ENCODE data around the gene RBCK1. TPM values are rescaled to one million over a fixed set of nuclear protein-coding genes. Genes with fewer than 3 reads are reported as not detected.

Gene RBCK1
- total RNA-seq, 2 experiments from 2014 or later: 150 to 160 TPM

GRCh38 chr20:416950-417800, 9.1 kb downstream of the RBCK1 start:
- H3K4me3 Mint-ChIP-seq: no peak overlapping the region
- peaks cover 42% of the 10 kb centered on the region for H3K4me1 Mint-ChIP-seq (ENCODE audit: low read depth)
- intact Hi-C loops (cut with micrococcal nuclease): no loop called here
- no peak overlapping the region for H3K27ac Mint-ChIP-seq
- peaks cover 47% of the 10 kb centered on the region for H3K36me3 Mint-ChIP-seq (ENCODE audit: low read depth)
- DNase-seq: no peak
- no peaks in the 10 kb centered on the region for H3K9me3 Mint-ChIP-seq
- no peaks in the 10 kb centered on the region for H3K27me3 Mint-ChIP-seq (ENCODE audit: low read depth)
- CTCF ChIA-PET: no interaction called here

- intact Hi-C loops (cut with micrococcal nuclease): no loop called here
- H3K36me3 Mint-ChIP-seq (ENCODE audit: low read depth): peaks cover 46% of the 10 kb centered on the region
- H3K4me1 Mint-ChIP-seq (ENCODE audit: low read depth): peaks cover 36% of the 10 kb centered on the region
- CTCF ChIA-PET: no interaction called here
- H3K4me3 Mint-ChIP-seq: no peak overlapping the region
- DNase-seq: no peak
- no peaks in the 10 kb centered on the region for H3K9me3 Mint-ChIP-seq
- H3K27ac Mint-ChIP-seq: no peak overlapping the region
- H3K27me3 Mint-ChIP-seq (ENCODE audit: low read depth): no peaks in the 10 kb centered on the region
Observed at GRCh38 chr20:417801-418342, 9.8 kb downstream of the RBCK1 start.

GRCh38 chr20:418858-419365, 10.8 kb downstream of the RBCK1 start:
- Mint-ChIP-seq H3K9me3 (no peaks in the 10 kb centered on the region), H3K27ac (no peak overlapping the region), H3K36me3 (ENCODE audit: low read depth) (peaks cover 43% of the 10 kb centered on the region), H3K4me3 (no peak overlapping the region), H3K4me1 (ENCODE audit: low read depth) (peaks cover 25% of the 10 kb centered on the region), H3K27me3 (ENCODE audit: low read depth) (no peaks in the 10 kb centered on the region)
- CTCF ChIA-PET: no interaction called here
- intact Hi-C loops (cut with micrococcal nuclease): no loop called here
- DNase-seq: no peak

- no peak overlapping the region for H3K4me3 Mint-ChIP-seq
- peaks cover 23% of the 10 kb centered on the region for H3K4me1 Mint-ChIP-seq (ENCODE audit: low read depth)
- no peak for DNase-seq
- H3K36me3 Mint-ChIP-seq (ENCODE audit: low read depth): peaks cover 48% of the 10 kb centered on the region
- no peaks in the 10 kb centered on the region for H3K9me3 Mint-ChIP-seq
- H3K27me3 Mint-ChIP-seq (ENCODE audit: low read depth): no peaks in the 10 kb centered on the region
- CTCF ChIA-PET: no interaction called here
- H3K27ac Mint-ChIP-seq: no peak overlapping the region
- intact Hi-C loops (cut with micrococcal nuclease): no loop called here
Observed at GRCh38 chr20:419556-420165, 11.6 kb downstream of the RBCK1 start.

GRCh38 chr20:420166-420620, 12.1 kb downstream of the RBCK1 start:
- H3K9me3 Mint-ChIP-seq: no peaks in the 10 kb centered on the region
- no peak for DNase-seq
- H3K36me3 Mint-ChIP-seq (ENCODE audit: low read depth): peaks cover 54% of the 10 kb centered on the region
- no peak overlapping the region for H3K4me3 Mint-ChIP-seq
- no peaks in the 10 kb centered on the region for H3K27me3 Mint-ChIP-seq (ENCODE audit: low read depth)
- intact Hi-C loops (cut with micrococcal nuclease): no loop called here
- H3K4me1 Mint-ChIP-seq (ENCODE audit: low read depth): peaks cover 20% of the 10 kb centered on the region
- H3K27ac Mint-ChIP-seq: no peak overlapping the region
- CTCF ChIA-PET: no interaction called here

GRCh38 chr20:420721-421574, 12.8 kb downstream of the RBCK1 start:
- H3K27ac Mint-ChIP-seq: no peak overlapping the region
- H3K4me1 Mint-ChIP-seq (ENCODE audit: low read depth): peaks cover 13% of the 10 kb centered on the region
- H3K27me3 Mint-ChIP-seq (ENCODE audit: low read depth): no peaks in the 10 kb centered on the region
- CTCF ChIA-PET: no interaction called here
- no peak for DNase-seq
- no peak overlapping the region for H3K4me3 Mint-ChIP-seq
- intact Hi-C loops (cut with micrococcal nuclease): no loop called here
- H3K36me3 Mint-ChIP-seq (ENCODE audit: low read depth): peaks cover 47% of the 10 kb centered on the region
- no peaks in the 10 kb centered on the region for H3K9me3 Mint-ChIP-seq

GRCh38 chr20:421685-422250, 13.7 kb downstream of the RBCK1 start:
- no peak for DNase-seq
- CTCF ChIA-PET: no interaction called here
- Mint-ChIP-seq H3K27ac (no peak overlapping the region), H3K36me3 (ENCODE audit: low read depth) (peaks cover 49% of the 10 kb centered on the region), H3K4me3 (no peak overlapping the region), H3K4me1 (ENCODE audit: low read depth) (peaks cover 14% of the 10 kb centered on the region), H3K27me3 (ENCODE audit: low read depth) (no peaks in the 10 kb centered on the region), H3K9me3 (no peaks in the 10 kb centered on the region)
- intact Hi-C loops (cut with micrococcal nuclease): no loop called here

GRCh38 chr20:426566-426965, 18.5 kb downstream of the RBCK1 start:
- H3K4me3 Mint-ChIP-seq: no peak overlapping the region
- DNase-seq: no peak
- intact Hi-C loops (cut with micrococcal nuclease): no loop called here
- CTCF ChIA-PET: no interaction called here
- H3K9me3 Mint-ChIP-seq: no peaks in the 10 kb centered on the region
- H3K27me3 Mint-ChIP-seq (ENCODE audit: low read depth): no peaks in the 10 kb centered on the region
- H3K27ac Mint-ChIP-seq: peak overlapping the region; percentile 63
- H3K4me1 Mint-ChIP-seq (ENCODE audit: low read depth): peaks cover 23% of the 10 kb centered on the region
- H3K36me3 Mint-ChIP-seq (ENCODE audit: low read depth): peaks cover 52% of the 10 kb centered on the region

GRCh38 chr20:427401-427800, 19.3 kb downstream of the RBCK1 start:
- H3K9me3 Mint-ChIP-seq: no peaks in the 10 kb centered on the region
- no peak overlapping the region for H3K27ac Mint-ChIP-seq
- DNase-seq: no peak
- peaks cover 45% of the 10 kb centered on the region for H3K36me3 Mint-ChIP-seq (ENCODE audit: low read depth)
- H3K4me3 Mint-ChIP-seq: no peak overlapping the region
- intact Hi-C loops (cut with micrococcal nuclease): no loop called here
- H3K27me3 Mint-ChIP-seq (ENCODE audit: low read depth): no peaks in the 10 kb centered on the region
- H3K4me1 Mint-ChIP-seq (ENCODE audit: low read depth): peaks cover 27% of the 10 kb centered on the region
- CTCF ChIA-PET: no interaction called here

- H3K4me1 Mint-ChIP-seq (ENCODE audit: low read depth): peaks cover 34% of the 10 kb centered on the region
Observed at GRCh38 chr20:427849-428657, 20.0 kb downstream of the RBCK1 start.

GRCh38 chr20:428658-429200, 20.6 kb downstream of the RBCK1 start:
- peaks cover 41% of the 10 kb centered on the region for H3K4me1 Mint-ChIP-seq (ENCODE audit: low read depth)
- H3K27ac Mint-ChIP-seq: peak overlapping the region; percentile 8
- CTCF ChIA-PET: interaction anchor here (0.6 to 1.9 kb wide), 3 partner anchors 48 to 83 kb away, joined by 3 to 8 read pairs (median 4); no protein-coding TSS in a partner anchor
- H3K4me3 Mint-ChIP-seq: no peak overlapping the region
- H3K9me3 Mint-ChIP-seq: no peaks in the 10 kb centered on the region
- H3K36me3 Mint-ChIP-seq (ENCODE audit: low read depth): peaks cover 49% of the 10 kb centered on the region
- intact Hi-C loops (cut with micrococcal nuclease): no loop called here
- H3K27me3 Mint-ChIP-seq (ENCODE audit: low read depth): no peaks in the 10 kb centered on the region
- DNase-seq: no peak

More at GRCh38 chr20:427849-428657, 20.0 kb downstream of the RBCK1 start:
- no peaks in the 10 kb centered on the region for H3K9me3 Mint-ChIP-seq
- no peak overlapping the region for H3K4me3 Mint-ChIP-seq
- H3K27me3 Mint-ChIP-seq (ENCODE audit: low read depth): no peaks in the 10 kb centered on the region
- peak overlapping the region; percentile 8 for H3K27ac Mint-ChIP-seq
- CTCF ChIA-PET: interaction anchor here (1.3 kb wide), 1 partner anchor 73 kb away, joined by 4 read pairs; no protein-coding TSS in a partner anchor
- no peak for DNase-seq
- peaks cover 45% of the 10 kb centered on the region for H3K36me3 Mint-ChIP-seq (ENCODE audit: low read depth)
- intact Hi-C loops (cut with micrococcal nuclease): no loop called here
